GM18868 (cell line): Measurements from ENCODE around the gene HES7.
A peak's percentile ranks its signal among the peaks of the same experiment; 100 is the strongest.

ENCODE experiments used
- ATAC-seq: cut with Tn5 transposase; IDR thresholded peaks from one replicate; pipeline ENCODE4 v1.9.1; 2021; ENCODE audit warnings: mild to moderate bottlenecking, moderate library complexity; ENCODE audit not compliant: unreplicated experiment

Gene HES7

GRCh38 chr17:8075574-8076342 lies 48.1 kb downstream of the HES7 start:
- ATAC-seq = no peak

DNA sequence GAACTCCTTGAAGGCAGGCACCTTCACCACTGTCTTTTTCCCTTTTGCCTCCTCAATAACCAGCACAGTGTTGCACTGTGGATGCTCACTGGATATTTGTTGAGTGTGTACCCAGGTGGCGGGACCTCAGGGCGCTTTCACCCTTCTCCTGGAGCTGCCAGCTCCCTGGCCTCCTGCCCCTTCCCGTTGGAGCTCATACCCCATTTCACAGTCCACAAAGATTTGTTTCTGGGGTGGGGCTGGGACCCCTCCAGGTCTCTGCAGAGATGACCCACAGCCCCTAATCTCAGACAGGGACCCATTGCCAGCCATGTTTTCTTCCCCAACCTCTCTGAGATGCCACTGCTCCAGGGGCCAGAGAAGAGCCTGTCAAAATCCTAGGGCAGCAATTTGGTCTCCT lies 48.8 kb downstream of the HES7 start:
- ATAC-seq = no peak

- ATAC-seq = no peak
These were observed 49.4 kb downstream of the HES7 start for GRCh38 chr17:8074554-8074953.

DNA sequence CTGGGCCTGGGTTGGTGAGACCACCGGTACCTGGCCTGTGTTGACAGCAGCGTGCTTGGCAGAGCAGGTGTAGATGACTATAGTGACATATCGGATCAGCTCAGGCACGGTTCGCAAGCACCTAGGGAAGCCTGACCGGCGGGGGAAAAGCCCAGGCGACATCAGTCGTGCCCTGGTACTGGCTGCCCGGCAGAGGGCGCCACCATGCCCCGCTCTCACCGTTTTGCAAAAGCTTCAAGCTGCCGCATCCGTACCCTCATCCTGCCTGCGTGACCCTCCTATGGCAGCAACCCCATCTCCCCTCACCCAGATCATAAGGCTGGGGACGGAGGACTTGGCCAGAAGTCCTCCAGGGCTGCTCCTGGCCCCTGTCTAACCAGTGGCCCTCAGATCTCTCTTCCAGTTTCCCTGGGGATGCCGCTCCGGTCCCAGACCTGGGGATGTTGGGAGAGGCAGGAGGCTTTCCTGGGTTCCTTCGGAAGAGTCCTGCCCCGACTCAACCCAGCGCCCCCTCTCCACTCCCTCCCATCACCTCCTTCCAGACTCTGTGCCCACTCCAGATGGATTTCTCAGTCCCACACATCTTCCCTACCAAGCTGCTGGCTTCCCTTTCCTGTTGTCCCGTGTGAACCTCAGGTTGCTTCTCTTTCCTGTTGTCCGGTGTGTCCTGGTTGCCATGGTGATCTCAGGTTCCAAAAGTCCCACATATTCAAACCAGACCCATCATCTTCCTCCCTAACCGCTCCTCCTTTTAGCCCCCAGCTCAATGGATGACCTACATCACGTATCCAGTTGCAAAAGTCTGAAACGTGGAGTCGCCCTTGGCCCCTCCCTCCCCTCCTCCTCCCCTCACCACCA lies 50.0 kb downstream of the HES7 start:
- ATAC-seq = peak; percentile 51

- ATAC-seq = no peak
These were observed 51.0 kb downstream of the HES7 start for GRCh38 chr17:8072729-8073461.

GRCh38 chr17:8072341-8072728 lies 51.6 kb downstream of the HES7 start:
- ATAC-seq = no peak

DNA sequence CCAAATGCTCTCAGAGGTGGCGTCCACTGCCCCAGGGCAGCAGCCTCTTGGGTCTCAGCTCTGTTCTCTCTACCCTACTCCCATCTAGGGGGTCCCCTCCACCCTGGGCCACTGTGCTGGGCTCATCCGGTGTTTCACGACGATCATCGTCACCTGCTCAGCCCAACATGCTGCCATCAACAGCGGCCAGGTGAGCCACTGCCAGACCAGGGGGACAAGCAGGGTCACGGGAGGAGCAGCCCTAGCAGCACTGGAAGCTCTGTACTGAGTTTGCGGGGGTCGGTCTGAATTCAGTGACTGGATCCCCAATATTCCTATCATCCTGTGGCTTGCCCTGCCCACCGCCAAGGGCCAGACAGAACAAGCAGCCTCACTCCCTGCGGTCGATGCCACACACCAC lies 52.4 kb downstream of the HES7 start:
- no peak for ATAC-seq
